Measurements from ENCODE around the gene ZNF827. TPM values are rescaled to one million over a fixed set of nuclear protein-coding genes. Genes with fewer than 3 reads are reported as not detected.
"Not testable (repeated sequence)": the region's sequence is repeated elsewhere in the genome, so short reads cannot be mapped to it uniquely, and the experiment has no call there.

ZNF827 gene
- total RNA-seq, 4 donors from 2014 or later = 3.0 to 11.0 (median 8.8) TPM

GRCh38 chr4:145840162-145840768 lies 98.4 kb downstream of the ZNF827 start:
- DNase-seq (ENCODE audit: low spot score in 2 of 2) = no peak
- no peaks in the 10 kb centered on the region for H3K27me3 ChIP-seq
- H3K4me3 ChIP-seq = no peak overlapping the region
- no peaks in the 10 kb centered on the region for H3K4me1 ChIP-seq
- 67% methylated on average over 3 of the region's 3 CpGs for WGBS
- H3K9me3 ChIP-seq = no peaks in the 10 kb centered on the region
- H3K36me3 ChIP-seq = no peaks in the 10 kb centered on the region
- TF ChIP-seq EP300 (IDR thresholded peaks at IDR 0.05) (no peak), CTCF (IDR thresholded peaks at IDR 0.05) (no peak), POLR2A (IDR thresholded peaks at IDR 0.05) (no peak), POLR2AphosphoS5 (IDR thresholded peaks at IDR 0.05) (no peak)
- H3K27ac ChIP-seq = no peak overlapping the region

- 92% methylated on average over 10 of the region's 10 CpGs for WGBS
- Histone ChIP-seq H3K27me3 (no peaks in the 10 kb centered on the region), H3K36me3 (no peaks in the 10 kb centered on the region), H3K4me3 (no peak overlapping the region), H3K9me3 (no peaks in the 10 kb centered on the region), H3K4me1 (no peaks in the 10 kb centered on the region), H3K27ac (no peak overlapping the region)
- no peak for DNase-seq (ENCODE audit: low spot score in 2 of 2)
- TF ChIP-seq CTCF (IDR thresholded peaks at IDR 0.05) = no peak
- TF ChIP-seq POLR2A (IDR thresholded peaks at IDR 0.05) = no peak
- TF ChIP-seq POLR2AphosphoS5 (IDR thresholded peaks at IDR 0.05) = no peak
- no peak for TF ChIP-seq EP300 (IDR thresholded peaks at IDR 0.05)
Measured at GRCh38 chr4:145839151-145839550, 99.5 kb downstream of the ZNF827 start.

GRCh38 chr4:145832384-145832783 lies 106.2 kb downstream of the ZNF827 start:
- not testable (repeated sequence) for H3K9me3 ChIP-seq; DNase-seq (ENCODE audit: low spot score in 2 of 2); H3K4me3 ChIP-seq; H3K4me1 ChIP-seq; H3K27me3 ChIP-seq; H3K27ac ChIP-seq; H3K36me3 ChIP-seq
- 93% methylated on average over 4 of the region's 4 CpGs for WGBS

GRCh38 chr4:145830699-145831098 lies 107.9 kb downstream of the ZNF827 start:
- Histone ChIP-seq H3K4me1 (no peaks in the 10 kb centered on the region), H3K27ac (no peak overlapping the region), H3K4me3 (no peak overlapping the region), H3K9me3 (no peaks in the 10 kb centered on the region), H3K36me3 (no peaks in the 10 kb centered on the region), H3K27me3 (no peaks in the 10 kb centered on the region)
- 88% methylated on average over 3 of the region's 3 CpGs for WGBS
- TF ChIP-seq POLR2A (IDR thresholded peaks at IDR 0.05) (no peak), EP300 (IDR thresholded peaks at IDR 0.05) (no peak), POLR2AphosphoS5 (IDR thresholded peaks at IDR 0.05) (no peak), CTCF (IDR thresholded peaks at IDR 0.05) (no peak)
- DNase-seq (ENCODE audit: low spot score in 2 of 2) = no peak

GRCh38 chr4:145829629-145830395 lies 108.8 kb downstream of the ZNF827 start:
- Histone ChIP-seq H3K9me3 (no peaks in the 10 kb centered on the region), H3K4me3 (no peak overlapping the region), H3K36me3 (no peaks in the 10 kb centered on the region), H3K27me3 (no peaks in the 10 kb centered on the region), H3K4me1 (no peaks in the 10 kb centered on the region), H3K27ac (no peak overlapping the region)
- DNase-seq (ENCODE audit: low spot score in 2 of 2) = no peak
- TF ChIP-seq POLR2A (IDR thresholded peaks at IDR 0.05) (no peak), EP300 (IDR thresholded peaks at IDR 0.05) (no peak)
- 68% methylated on average over 5 of the region's 5 CpGs for WGBS

- 74% methylated on average over 3 of the region's 3 CpGs for WGBS
- TF ChIP-seq EP300 (IDR thresholded peaks at IDR 0.05) (no peak), POLR2A (IDR thresholded peaks at IDR 0.05) (no peak), POLR2AphosphoS5 (IDR thresholded peaks at IDR 0.05) (no peak), CTCF (IDR thresholded peaks at IDR 0.05) (no peak)
- DNase-seq (ENCODE audit: low spot score in 2 of 2) = no peak
- Histone ChIP-seq H3K27me3 (no peaks in the 10 kb centered on the region), H3K4me3 (no peak overlapping the region), H3K9me3 (no peaks in the 10 kb centered on the region), H3K27ac (no peak overlapping the region), H3K4me1 (no peaks in the 10 kb centered on the region), H3K36me3 (no peaks in the 10 kb centered on the region)
Measured at GRCh38 chr4:145828802-145829485, 109.7 kb downstream of the ZNF827 start.
